Measurements from ENCODE around the gene AP3M1. TPM values are rescaled to one million over a fixed set of nuclear protein-coding genes. Genes with fewer than 3 reads are reported as not detected.

Gene AP3M1
- polyA plus RNA-seq, 4 donors, result 48.8 to 65.3 (median 59.9) TPM

GRCh38 chr10:74117738-74118137 is 32.9 kb downstream of the AP3M1 start:
- no peak for DNase-seq (ENCODE audit: low read depth in 4 of 4, low spot score in 3 of 4)

DNA sequence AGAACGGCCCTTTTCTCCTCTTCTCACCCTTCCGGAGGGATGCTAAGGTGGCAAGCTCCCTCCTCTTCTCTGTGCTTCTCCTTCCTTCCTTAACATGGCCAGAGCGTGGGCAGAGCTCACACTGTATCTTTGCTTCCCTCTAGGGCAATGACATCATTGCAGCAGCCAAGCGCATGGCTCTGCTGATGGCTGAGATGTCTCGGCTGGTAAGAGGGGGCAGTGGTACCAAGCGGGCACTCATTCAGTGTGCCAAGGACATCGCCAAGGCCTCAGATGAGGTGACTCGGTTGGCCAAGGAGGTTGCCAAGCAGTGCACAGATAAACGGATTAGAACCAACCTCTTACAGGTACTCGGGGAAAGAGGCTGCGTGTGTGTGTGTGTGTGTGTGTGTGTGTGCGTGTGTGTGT is 36.6 kb downstream of the AP3M1 start:
- DNase-seq (ENCODE audit: low read depth in 4 of 4, low spot score in 3 of 4), result no peak

- DNase-seq (ENCODE audit: low read depth in 4 of 4, low spot score in 3 of 4), result no peak
Measured at GRCh38 chr10:74113546-74113945, 37.1 kb downstream of the AP3M1 start.

GRCh38 chr10:74111799-74112198 is 38.8 kb downstream of the AP3M1 start:
- DNase-seq (ENCODE audit: low read depth in 4 of 4, low spot score in 3 of 4), result no peak

DNA sequence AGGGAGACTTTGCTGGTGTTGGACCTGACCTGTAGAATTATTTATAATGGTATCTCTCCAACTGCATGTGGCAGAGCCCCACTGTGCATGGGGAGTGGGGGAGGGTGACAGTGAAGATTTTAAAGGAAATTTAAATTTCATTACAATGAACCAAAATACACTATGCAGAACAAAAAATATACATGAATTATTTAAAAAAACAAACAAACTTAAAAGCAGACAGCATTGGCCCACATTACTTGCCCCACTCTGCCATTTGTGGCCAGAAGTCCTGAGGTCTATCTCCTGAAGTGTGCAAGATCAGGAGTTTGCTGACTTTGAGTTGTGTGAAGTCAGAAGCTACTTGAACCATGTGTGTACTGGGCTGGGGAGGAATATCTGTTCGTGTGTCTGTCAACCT is 40.5 kb downstream of the AP3M1 start:
- DNase-seq (ENCODE audit: low read depth in 4 of 4, low spot score in 3 of 4), result no peak

DNA sequence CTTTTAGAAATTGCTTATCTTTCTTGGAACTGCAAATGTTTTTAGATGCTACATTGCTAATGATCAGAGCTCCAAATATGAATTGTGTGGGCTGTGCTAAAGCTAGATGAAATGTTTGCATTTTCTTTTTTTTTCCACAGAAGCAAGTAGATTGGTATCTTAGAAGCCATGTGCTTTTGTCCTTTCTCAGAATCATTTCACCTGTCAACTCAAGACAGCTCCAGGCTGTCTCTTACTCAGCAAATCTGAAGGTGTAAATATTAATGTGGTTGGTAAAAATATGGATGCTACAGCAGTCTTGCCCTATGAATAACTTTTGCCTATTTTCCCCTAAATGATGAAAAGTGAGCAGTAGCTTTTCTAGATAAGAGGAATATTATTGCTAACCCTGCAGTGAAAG is 41.2 kb downstream of the AP3M1 start:
- no peak for DNase-seq (ENCODE audit: low read depth in 4 of 4, low spot score in 3 of 4)

DNA sequence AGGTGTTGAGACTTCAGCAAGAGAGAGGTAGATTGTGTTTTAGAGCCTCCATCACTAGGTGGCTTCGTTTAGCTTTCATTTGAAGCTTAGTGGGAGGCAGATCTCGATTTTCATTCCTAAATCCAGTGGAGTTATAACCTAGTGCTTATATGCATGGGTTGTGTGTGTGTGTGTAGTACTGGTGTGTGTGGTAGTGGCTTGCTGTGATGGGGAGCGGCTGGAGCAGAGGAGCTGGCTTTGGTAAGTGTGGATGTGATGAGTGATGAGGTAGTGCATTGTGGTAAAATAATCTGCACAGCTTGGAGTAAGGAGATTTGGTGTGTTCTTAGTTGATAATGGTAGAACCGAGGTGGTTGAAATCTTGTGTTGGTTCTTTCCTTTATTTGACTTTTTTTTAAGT is 43.2 kb downstream of the AP3M1 start:
- DNase-seq (ENCODE audit: low read depth in 4 of 4, low spot score in 3 of 4), result no peak

DNA sequence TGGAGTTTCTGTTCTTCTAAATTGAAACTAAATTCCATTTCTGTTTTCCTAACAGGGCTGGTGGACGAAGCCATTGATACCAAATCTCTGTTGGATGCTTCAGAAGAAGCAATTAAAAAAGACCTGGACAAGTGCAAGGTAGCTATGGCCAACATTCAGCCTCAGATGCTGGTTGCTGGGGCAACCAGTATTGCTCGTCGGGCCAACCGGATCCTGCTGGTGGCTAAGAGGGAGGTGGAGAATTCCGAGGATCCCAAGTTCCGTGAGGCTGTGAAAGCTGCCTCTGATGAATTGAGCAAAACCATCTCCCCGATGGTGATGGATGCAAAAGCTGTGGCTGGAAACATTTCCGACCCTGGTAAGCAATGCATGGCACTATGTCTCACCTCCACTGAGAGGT is 45.6 kb downstream of the AP3M1 start:
- no peak for DNase-seq (ENCODE audit: low read depth in 4 of 4, low spot score in 3 of 4)

GRCh38 chr10:74104480-74104879 is 46.1 kb downstream of the AP3M1 start:
- DNase-seq (ENCODE audit: low read depth in 4 of 4, low spot score in 3 of 4), result no peak

DNA sequence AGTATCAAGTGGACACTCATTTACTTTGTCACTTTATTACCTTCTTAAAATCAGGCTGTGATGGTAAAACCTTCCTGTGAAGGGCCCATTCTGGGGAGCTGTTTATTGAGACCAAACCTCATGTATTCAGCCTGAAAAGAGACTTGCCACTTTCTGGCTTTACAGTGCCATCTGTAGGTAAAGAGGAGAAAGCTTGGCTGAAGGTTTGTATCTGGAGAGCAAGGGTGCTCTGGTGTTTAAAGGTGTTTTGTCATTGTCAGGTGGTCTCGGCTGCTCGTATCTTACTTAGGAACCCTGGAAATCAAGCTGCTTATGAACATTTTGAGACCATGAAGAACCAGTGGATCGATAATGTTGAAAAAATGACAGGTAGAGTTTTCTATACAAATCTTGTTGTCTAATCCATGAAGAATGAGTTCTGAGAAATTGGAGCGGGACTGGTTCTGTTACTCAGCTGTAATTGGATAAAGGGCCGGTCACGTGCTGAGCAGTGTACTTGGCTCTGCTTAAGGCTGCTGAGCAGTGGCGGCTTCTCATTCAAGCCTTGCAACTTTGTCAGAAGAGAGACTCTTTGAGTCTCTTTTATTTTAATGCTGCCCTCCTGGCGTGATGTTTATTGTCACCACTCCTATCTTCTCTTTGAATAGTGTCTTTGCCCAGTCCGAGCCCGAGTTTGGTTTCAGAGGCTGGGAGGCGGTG is 46.9 kb downstream of the AP3M1 start:
- DNase-seq (ENCODE audit: low read depth in 4 of 4, low spot score in 3 of 4), result no peak

GRCh38 chr10:74099836-74100235 is 50.8 kb downstream of the AP3M1 start:
- DNase-seq (ENCODE audit: low read depth in 4 of 4, low spot score in 3 of 4), result no peak

GRCh38 chr10:74099420-74099819 is 51.2 kb downstream of the AP3M1 start:
- DNase-seq (ENCODE audit: low read depth in 4 of 4, low spot score in 3 of 4), result no peak

DNA sequence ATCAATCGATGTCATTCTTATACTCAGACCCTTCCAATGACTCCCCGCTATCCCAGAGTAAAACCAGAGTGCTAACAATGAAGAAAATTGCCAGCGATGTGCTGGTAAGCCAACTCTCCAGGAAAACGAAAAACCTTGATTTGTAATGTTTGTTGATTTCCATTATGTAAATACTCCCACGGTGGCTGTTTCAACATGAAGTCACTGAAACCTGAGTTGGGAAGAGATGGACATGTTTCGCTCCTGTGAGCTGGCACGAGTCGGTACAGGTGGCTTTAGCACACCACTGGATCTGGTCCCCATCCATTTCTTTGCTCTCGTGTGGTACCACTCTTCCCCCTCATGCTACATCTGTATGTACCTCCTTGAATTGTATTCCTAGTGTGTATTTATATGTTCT is 52.9 kb downstream of the AP3M1 start:
- DNase-seq (ENCODE audit: low read depth in 4 of 4, low spot score in 3 of 4), result no peak

- DNase-seq (ENCODE audit: low read depth in 4 of 4, low spot score in 3 of 4), result no peak
Measured at GRCh38 chr10:74096777-74097176, 53.9 kb downstream of the AP3M1 start.

DNA sequence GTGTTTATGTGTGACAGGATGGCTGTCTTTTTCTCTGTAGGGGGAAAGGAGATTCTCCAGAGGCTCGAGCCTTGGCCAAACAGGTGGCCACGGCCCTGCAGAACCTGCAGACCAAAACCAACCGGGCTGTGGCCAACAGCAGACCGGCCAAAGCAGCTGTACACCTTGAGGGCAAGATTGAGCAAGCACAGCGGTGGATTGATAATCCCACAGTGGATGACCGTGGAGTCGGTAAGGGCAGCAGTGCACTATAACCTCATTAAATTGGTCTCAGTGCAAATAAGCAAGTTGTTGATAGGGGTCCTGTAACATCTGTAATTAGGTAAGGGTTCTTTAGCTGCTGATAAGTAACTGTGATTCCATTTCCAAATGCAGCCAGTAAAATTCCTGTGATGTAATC is 56.4 kb downstream of the AP3M1 start:
- DNase-seq (ENCODE audit: low read depth in 4 of 4, low spot score in 3 of 4), result no peak

DNA sequence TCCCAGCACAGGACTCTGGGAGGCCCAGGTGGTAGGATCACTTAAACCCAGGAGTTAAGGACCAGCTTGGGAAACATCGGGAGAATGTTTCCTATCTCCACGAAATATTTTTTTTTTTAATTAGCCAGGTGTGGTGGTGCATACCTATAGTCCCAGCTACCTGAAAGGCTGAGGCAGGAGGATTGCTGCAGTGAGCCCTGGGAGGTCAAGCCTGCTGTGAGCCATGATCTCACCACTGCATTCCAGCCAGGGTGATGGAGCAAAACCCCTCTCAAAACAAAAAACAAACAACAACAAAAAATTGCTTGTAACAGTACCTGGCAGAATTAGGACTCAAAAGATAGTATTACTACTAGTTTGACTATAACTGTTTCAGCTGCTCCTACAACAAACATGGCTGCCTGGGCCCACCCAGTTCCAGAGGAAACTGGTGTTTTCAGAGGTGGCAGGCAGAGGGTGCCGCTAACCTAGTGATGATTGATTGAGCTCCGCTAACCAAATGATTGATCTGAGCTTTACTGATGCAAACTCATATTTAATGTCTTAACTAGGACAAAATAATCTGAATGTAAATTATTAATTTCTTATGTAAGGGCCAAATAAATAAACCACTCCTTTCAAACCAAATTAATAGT is 57.0 kb downstream of the AP3M1 start:
- DNase-seq (ENCODE audit: low read depth in 4 of 4, low spot score in 3 of 4), result no peak

DNA sequence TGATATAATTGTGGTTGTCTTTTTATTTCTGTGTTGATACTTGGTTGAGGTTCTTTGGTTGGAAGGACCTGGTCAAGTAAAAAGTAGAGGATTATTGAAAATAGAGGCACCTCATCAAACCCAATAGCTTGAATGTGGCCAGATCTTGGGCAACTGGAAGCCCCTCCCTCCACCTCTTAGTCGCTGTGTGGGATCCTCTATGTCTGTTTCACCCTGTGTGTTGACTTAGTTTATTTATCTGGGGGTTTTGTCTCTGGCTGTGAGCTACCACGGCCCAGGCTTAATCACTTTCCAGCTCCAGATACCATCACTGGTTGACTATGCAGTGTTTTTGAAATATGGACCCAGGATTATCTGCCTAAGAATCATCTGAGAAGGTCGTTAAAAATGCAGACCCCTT is 58.3 kb downstream of the AP3M1 start:
- no peak for DNase-seq (ENCODE audit: low read depth in 4 of 4, low spot score in 3 of 4)

GRCh38 chr10:74088722-74089121 is 61.9 kb downstream of the AP3M1 start:
- DNase-seq (ENCODE audit: low read depth in 4 of 4, low spot score in 3 of 4), result no peak

- DNase-seq (ENCODE audit: low read depth in 4 of 4, low spot score in 3 of 4), result no peak
Measured at GRCh38 chr10:74086317-74086716, 64.3 kb downstream of the AP3M1 start.

DNA sequence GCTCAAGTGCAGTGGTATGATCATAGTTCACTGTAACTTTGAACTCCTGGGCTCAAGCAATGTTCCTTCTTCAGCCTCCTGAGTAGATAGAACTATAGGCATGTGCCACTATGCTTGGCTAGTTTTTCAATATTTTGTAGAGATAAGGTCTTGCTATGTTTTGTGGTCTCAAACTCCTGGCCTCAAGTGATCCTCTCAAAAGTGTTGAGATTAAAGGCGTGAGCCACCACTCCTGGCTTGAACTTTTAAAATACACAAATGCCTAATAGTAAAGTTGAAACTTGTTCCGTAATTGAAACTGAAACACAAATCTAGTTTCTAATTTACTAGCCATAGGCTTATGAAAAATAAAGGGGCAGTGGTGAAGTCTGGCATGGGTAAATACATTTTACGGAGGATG is 65.7 kb downstream of the AP3M1 start:
- DNase-seq (ENCODE audit: low read depth in 4 of 4, low spot score in 3 of 4), result no peak

DNA sequence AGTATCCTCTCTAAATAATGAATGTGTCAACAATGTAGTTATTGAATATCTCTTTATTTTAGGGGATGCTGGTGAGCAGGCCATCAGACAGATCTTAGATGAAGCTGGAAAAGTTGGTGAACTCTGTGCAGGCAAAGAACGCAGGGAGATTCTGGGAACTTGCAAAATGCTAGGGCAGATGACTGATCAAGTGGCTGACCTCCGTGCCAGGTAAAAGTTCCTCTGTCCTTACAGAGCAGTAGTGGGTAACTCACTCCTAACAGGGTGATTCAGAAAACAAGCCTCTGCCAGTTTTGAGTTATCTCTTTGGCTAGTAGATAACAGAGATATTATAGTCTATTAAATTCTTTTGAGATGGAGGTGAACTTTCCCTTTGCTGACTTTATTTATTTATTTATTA is 67.3 kb downstream of the AP3M1 start:
- no peak for DNase-seq (ENCODE audit: low read depth in 4 of 4, low spot score in 3 of 4)

DNA sequence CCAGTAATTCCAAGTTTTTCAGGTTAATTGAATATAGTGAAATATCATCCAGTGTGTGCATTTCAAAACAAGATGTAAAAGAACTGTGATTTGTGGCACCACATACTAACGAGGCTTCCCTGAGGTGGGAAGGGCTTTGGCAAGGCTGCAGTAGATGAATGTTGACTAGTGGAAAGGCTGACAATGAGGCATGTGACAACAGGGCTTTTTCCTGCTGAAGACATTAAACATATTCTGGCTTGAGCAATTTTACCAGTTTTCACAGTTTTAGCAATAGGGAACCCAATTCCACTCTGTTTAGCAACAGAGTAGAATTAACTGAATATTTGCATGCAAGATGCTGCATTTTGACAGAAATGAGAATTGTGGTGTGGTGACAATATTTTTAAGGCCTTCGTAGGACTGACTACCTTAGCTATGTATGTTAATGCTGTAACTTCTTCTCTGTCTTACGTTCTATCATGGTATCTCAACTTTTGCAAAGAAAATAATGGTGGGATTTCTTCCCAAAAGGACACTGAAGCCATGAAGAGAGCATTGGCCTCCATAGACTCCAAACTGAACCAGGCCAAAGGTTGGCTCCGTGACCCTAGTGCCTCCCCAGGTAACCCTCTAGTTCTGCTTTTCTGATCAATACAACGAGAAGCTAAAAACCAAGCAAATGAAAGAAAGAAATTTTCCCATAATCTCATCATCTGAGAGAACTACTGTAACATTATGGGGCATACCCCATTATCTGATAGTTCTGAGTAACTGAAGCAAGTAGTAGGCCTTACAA is 68.5 kb downstream of the AP3M1 start:
- no peak for DNase-seq (ENCODE audit: low read depth in 4 of 4, low spot score in 3 of 4)
